Measurements from ENCODE around the gene MPP1. TPM values are rescaled to one million over a fixed set of nuclear protein-coding genes. Genes with fewer than 3 reads are reported as not detected.

MPP1 gene
- total and polyA plus RNA-seq, 7 donors, result 13.9 to 22.1 (median 16.6) TPM

GRCh38 chrX:154732421-154733065 is 72.7 kb downstream of the MPP1 start:
- Histone ChIP-seq H3K27ac (peak overlapping the region; percentile 67), H3K4me1 (peaks cover 53% of the 10 kb centered on the region), H3K36me3 (ENCODE audit: insufficient read depth in 1 of 2, low read depth in 1 of 2) (no peaks in the 10 kb centered on the region), H3K9me3 (no peaks in the 10 kb centered on the region), H3K27me3 (ENCODE audit: insufficient read depth in 3 of 3, low read length in 2 of 3) (no peaks in the 10 kb centered on the region), H3K4me3 (no peak overlapping the region)
- TF ChIP-seq CTCF (IDR thresholded peaks at IDR 0.05), result no peak
- WGBS, 3 donors, result 48 to 65% (median 64%) methylated on average over 5 of the region's 5 CpGs
- ATAC-seq (no peak), DNase-seq (no peak)
- intact Hi-C loops (cut with DNase I), result no loop called here

GRCh38 chrX:154731881-154732280 is 73.4 kb downstream of the MPP1 start:
- H3K4me1 ChIP-seq, result peaks cover 58% of the 10 kb centered on the region
- ATAC-seq, result peak; percentile 79 to 87 (median 82)
- no peak for DNase-seq

GRCh38 chrX:154731184-154731583 is 74.1 kb downstream of the MPP1 start:
- intact Hi-C loops (cut with DNase I), result no loop called here
- 85 to 90% (median 87%) methylated on average over 5 of the region's 5 CpGs for WGBS, 3 donors
- no peaks in the 10 kb centered on the region for H3K27me3 ChIP-seq (ENCODE audit: insufficient read depth in 3 of 3, low read length in 2 of 3)
- ATAC-seq (no peak), DNase-seq (no peak)
- H3K36me3 ChIP-seq (ENCODE audit: insufficient read depth in 1 of 2, low read depth in 1 of 2), result no peaks in the 10 kb centered on the region
- H3K27ac ChIP-seq, result peak overlapping the region; percentile 67
- H3K4me3 ChIP-seq, result no peak overlapping the region
- no peak for TF ChIP-seq CTCF (IDR thresholded peaks at IDR 0.05)
- H3K4me1 ChIP-seq, result peaks cover 58% of the 10 kb centered on the region
- H3K9me3 ChIP-seq, result no peaks in the 10 kb centered on the region

More at GRCh38 chrX:154731881-154732280, 73.4 kb downstream of the MPP1 start:
- 30 to 70% (median 47%) methylated on average over 7 of the region's 7 CpGs for WGBS, 3 donors
- Histone ChIP-seq H3K27me3 (ENCODE audit: insufficient read depth in 3 of 3, low read length in 2 of 3) (no peaks in the 10 kb centered on the region), H3K27ac (peak overlapping the region; percentile 67), H3K4me3 (no peak overlapping the region), H3K9me3 (no peaks in the 10 kb centered on the region), H3K36me3 (ENCODE audit: insufficient read depth in 1 of 2, low read depth in 1 of 2) (no peaks in the 10 kb centered on the region)
- TF ChIP-seq CTCF (IDR thresholded peaks at IDR 0.05), result no peak
- intact Hi-C loops (cut with DNase I), result no loop called here

- peak; percentile 25 to 57 for DNase-seq
- intact Hi-C loops (cut with DNase I), result no loop called here
- 17 to 23% (median 19%) methylated on average over 5 to 6 of the region's 6 CpGs for WGBS, 3 donors
These were observed 74.9 kb downstream of the MPP1 start for GRCh38 chrX:154730253-154730891.

More at GRCh38 chrX:154730253-154730891, 74.9 kb downstream of the MPP1 start:
- TF ChIP-seq CTCF (IDR thresholded peaks at IDR 0.05), result no peak
- Histone ChIP-seq H3K4me1 (peaks cover 58% of the 10 kb centered on the region), H3K9me3 (no peaks in the 10 kb centered on the region), H3K27ac (peak overlapping the region; percentile 67), H3K27me3 (ENCODE audit: insufficient read depth in 3 of 3, low read length in 2 of 3) (no peaks in the 10 kb centered on the region), H3K36me3 (ENCODE audit: insufficient read depth in 1 of 2, low read depth in 1 of 2) (no peaks in the 10 kb centered on the region), H3K4me3 (no peak overlapping the region)
- ATAC-seq, result peak in 3 of 4 donors; percentile 36 to 57 (median 55)
